Prostate gland (tissue), 2 donors: ENCODE measurements around the gene SF3B3. TPM values are rescaled to one million over a fixed set of nuclear protein-coding genes. Genes with fewer than 3 reads are reported as not detected.

Experiments used
- DNase-seq: peaks from one replicate; pipeline ENCODE4 v3.0.0-alpha.2; 2019; ENCODE audit warnings: low spot score
- H3K27ac ChIP-seq, 2 donors: fragments of 200-600 bp; sonication (generic); 2 replicates each; pipeline ENCODE4 v1.5.1; 2017 to 2019
- H3K27me3 ChIP-seq: fragments of 200-600 bp; sonication (generic); replicated peaks from 2 replicates; pipeline ENCODE4 v1.5.1; 2019; ENCODE audit not compliant: insufficient read depth
- H3K36me3 ChIP-seq, 2 donors: fragments of 200-600 bp; sonication (generic); 1 replicate in 1 of 2; 2 replicates in 1 of 2; pipeline versions ENCODE4 v1.5.1 to v1.8.1; 2017 to 2019
- H3K4me1 ChIP-seq: fragments of 200-600 bp; sonication (generic); replicated peaks from 2 replicates; pipeline ENCODE4 v1.5.1; 2019
- H3K4me3 ChIP-seq, 2 donors: fragments of 200-600 bp; sonication (generic); 2 replicates each; pipeline ENCODE4 v1.5.1; 2017 to 2019
- H3K9me3 ChIP-seq: fragments of 200-600 bp; sonication (generic); 2 replicates; pipeline ENCODE4 v1.5.1; 2017
- CTCF ChIP-seq, 4 experiments: fragments of 200-600 bp in 2 of 4; fragments of 450-650 bp in 2 of 4; sonication (generic) in 2 of 4; IDR thresholded peaks; 1 replicate in 3 of 4; 2 replicates in 1 of 4; pipeline ENCODE4 v1.5.1; 2016 to 2019; ENCODE audit warnings: antibody characterized with exemption in 4 of 4, mild to moderate bottlenecking in 2 of 4, moderate library complexity in 2 of 4
- POLR2A ChIP-seq: fragments of 450-650 bp; IDR thresholded peaks from one replicate; pipeline ENCODE4 v1.6.1; 2016; ENCODE audit warnings: antibody characterized with exemption, mild to moderate bottlenecking
- POLR2AphosphoS5 ChIP-seq: sonication (generic); formaldehyde crosslinking; IDR thresholded peaks from one replicate; pipeline ENCODE4 v1.6.1; 2017; ENCODE audit warnings: antibody characterized with exemption
- WGBS: methylation state at CpG from one replicate; pipeline ENCODE4 v1.1.5; 2018; 5-methylcytosine and 5-hydroxymethylcytosine counted together
- intact Hi-C: fragments of 100-400 bp; cut with DNase I; formaldehyde crosslinking; loops from one replicate; pipeline ENCODE4 v1.14.2; 2022
- total RNA-seq, 2 donors: library from RNA; depleted of rRNA; stranded (reverse); fragments of >200 nt; gene quantifications; one replicate each; pipeline ENCODE4 v1.1.0, GENCODE V29; 2016

SF3B3 gene
- total RNA-seq, 2 donors from 2014 or later: 98.4 to 138 TPM

GRCh38 chr16:70551788-70552187 lies 28.2 kb downstream of the SF3B3 start:
- no peak for DNase-seq
- intact Hi-C loops: no loop called here
- TF ChIP-seq POLR2A (no peak), POLR2AphosphoS5 (no peak)
- Histone ChIP-seq H3K4me3 (no peak overlapping the region), H3K27ac (no peak overlapping the region), H3K4me1 (no peaks in the 10 kb centered on the region), H3K36me3 (peaks cover 12 to 34% of the 10 kb centered on the region in 2 donors), H3K27me3 (no peaks in the 10 kb centered on the region), H3K9me3 (no peaks in the 10 kb centered on the region)
- WGBS: 76% methylated on average over 3 of the region's 3 CpGs

DNA sequence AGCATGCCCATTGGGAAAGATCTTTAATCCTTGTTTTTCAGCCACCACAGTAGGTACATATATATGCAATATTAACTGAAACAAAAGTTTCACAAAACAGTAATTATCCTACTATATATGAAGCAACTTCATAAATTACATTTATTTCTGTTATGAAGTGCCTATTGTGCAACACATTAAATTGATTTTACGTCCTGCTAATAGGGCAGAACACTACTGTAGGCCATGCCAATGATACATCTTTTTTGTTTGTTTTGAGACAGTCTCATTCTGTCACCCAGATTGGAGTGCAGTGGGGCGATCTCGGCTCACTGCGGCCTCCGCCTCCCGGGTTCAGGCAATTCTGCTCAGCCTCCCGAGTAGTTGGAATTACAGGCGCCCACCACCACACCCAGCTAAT lies 29.1 kb downstream of the SF3B3 start:
- WGBS: 92% methylated on average over 8 of the region's 8 CpGs
- Histone ChIP-seq H3K36me3 (peaks cover 14 to 38% of the 10 kb centered on the region in 2 donors), H3K9me3 (no peaks in the 10 kb centered on the region), H3K27me3 (no peaks in the 10 kb centered on the region), H3K4me3 (no peak overlapping the region), H3K27ac (no peak overlapping the region), H3K4me1 (no peaks in the 10 kb centered on the region)
- intact Hi-C loops: no loop called here
- TF ChIP-seq CTCF (IDR thresholded peaks at IDR 0.05): no peak
- TF ChIP-seq POLR2A: no peak
- TF ChIP-seq POLR2AphosphoS5: no peak
- DNase-seq: no peak

DNA sequence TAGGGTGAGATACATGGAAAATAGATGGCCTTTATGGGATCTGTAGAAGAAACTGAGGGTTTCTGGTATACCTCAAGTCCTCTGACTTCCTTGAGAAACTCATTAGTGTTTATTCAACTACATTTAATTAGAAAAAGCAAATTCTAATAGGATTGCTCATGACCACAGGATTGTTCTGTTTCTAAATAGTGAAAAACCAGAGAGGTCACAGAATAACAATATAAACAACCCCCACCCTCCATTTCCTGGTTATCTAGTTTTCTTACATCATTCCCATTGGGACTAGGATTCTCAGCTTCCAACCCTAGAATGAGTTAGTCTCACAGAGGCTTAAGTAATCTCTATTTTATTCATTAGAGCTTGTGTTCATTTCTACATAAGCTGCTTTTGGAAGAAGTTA lies 30.0 kb downstream of the SF3B3 start:
- no peak overlapping the region for H3K27ac ChIP-seq
- no peak overlapping the region for H3K4me3 ChIP-seq
- H3K27me3 ChIP-seq: no peaks in the 10 kb centered on the region
- no peaks in the 10 kb centered on the region for H3K9me3 ChIP-seq
- TF ChIP-seq POLR2A (no peak), POLR2AphosphoS5 (no peak), CTCF (IDR thresholded peaks at IDR 0.05) (no peak)
- DNase-seq: no peak
- no peaks in the 10 kb centered on the region for H3K4me1 ChIP-seq
- intact Hi-C loops: no loop called here
- peaks cover 14 to 32% of the 10 kb centered on the region in 2 donors for H3K36me3 ChIP-seq

DNA sequence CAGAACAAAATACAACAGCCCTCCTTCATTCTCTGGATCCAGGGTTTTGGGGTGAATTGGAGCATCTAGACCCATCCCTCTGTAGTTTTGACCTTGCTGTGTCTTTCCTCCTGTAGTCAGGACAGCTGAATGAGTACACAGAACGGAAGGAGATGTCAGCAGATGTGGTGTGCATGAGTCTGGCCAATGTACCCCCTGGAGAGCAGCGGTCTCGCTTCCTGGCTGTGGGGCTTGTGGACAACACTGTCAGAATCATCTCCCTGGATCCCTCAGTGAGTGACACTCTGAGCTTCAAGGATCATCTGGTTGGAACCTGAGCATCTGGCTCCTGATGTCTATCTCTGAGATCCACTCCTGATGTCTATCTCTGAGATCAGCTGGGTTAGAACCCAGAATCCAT lies 32.4 kb downstream of the SF3B3 start:
- Histone ChIP-seq H3K27me3 (no peaks in the 10 kb centered on the region), H3K27ac (no peak overlapping the region), H3K36me3 (peaks cover 9 to 48% of the 10 kb centered on the region in 2 donors), H3K4me1 (no peaks in the 10 kb centered on the region), H3K9me3 (no peaks in the 10 kb centered on the region), H3K4me3 (no peak overlapping the region)
- TF ChIP-seq POLR2A: no peak
- TF ChIP-seq CTCF (IDR thresholded peaks at IDR 0.05): no peak
- TF ChIP-seq POLR2AphosphoS5: no peak
- intact Hi-C loops: no loop called here
- DNase-seq: no peak
- 86% methylated on average over 3 of the region's 3 CpGs for WGBS

DNA sequence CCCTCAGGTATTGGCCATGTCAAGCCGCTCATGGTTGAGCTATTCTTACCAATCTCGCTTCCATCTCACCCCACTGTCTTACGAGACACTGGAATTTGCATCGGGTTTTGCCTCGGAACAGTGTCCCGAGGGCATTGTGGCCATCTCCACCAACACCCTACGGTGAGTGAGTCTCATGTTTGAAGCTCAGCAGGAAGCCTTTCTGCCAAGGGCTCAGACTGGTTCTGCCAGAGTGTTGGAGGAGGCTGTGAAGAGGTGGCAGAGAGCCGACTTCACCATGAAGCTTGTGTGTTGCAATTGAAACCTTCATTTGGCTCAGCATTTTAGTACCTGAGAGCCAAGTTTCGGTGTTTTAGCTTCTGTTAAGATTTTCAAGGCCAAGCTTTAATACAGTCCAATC lies 38.0 kb downstream of the SF3B3 start:
- DNase-seq: peak; percentile 91
- intact Hi-C loops: no loop called here
- Histone ChIP-seq H3K27ac (peak overlapping the region in 1 of 2 donors; percentile 3), H3K36me3 (peaks cover 15 to 30% of the 10 kb centered on the region in 2 donors), H3K4me3 (no peak overlapping the region), H3K27me3 (no peaks in the 10 kb centered on the region), H3K9me3 (no peaks in the 10 kb centered on the region), H3K4me1 (no peaks in the 10 kb centered on the region)
- WGBS: 54% methylated on average over 9 of the region's 9 CpGs
- TF ChIP-seq POLR2A: no peak
- TF ChIP-seq POLR2AphosphoS5: peak; percentile 93

DNA sequence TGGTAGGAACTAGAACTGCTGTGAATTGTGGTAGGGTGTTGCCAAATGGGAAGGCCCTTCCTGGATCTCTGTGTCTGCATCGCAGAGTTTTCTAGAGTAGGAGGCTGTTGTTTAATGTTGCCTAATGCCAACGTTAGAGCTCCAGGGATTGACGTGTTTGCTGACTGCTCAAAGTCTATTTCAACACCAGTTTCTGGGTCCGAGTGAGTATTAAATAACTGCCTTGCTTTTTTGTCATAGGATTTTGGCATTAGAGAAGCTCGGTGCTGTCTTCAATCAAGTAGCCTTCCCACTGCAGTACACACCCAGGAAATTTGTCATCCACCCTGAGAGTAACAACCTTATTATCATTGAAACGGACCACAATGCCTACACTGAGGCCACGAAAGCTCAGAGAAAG lies 40.0 kb downstream of the SF3B3 start:
- no peaks in the 10 kb centered on the region for H3K9me3 ChIP-seq
- no peaks in the 10 kb centered on the region for H3K4me1 ChIP-seq
- H3K36me3 ChIP-seq: peaks cover 26 to 33% of the 10 kb centered on the region in 2 donors
- H3K27ac ChIP-seq: no peak overlapping the region
- no peak for DNase-seq
- no peak overlapping the region for H3K4me3 ChIP-seq
- H3K27me3 ChIP-seq: no peaks in the 10 kb centered on the region
- TF ChIP-seq POLR2A: no peak
- TF ChIP-seq POLR2AphosphoS5: no peak
- TF ChIP-seq CTCF (IDR thresholded peaks at IDR 0.05): no peak
- intact Hi-C loops: no loop called here
- 78% methylated on average over 7 of the region's 7 CpGs for WGBS
